ENCODE measurements around the gene DICER1.
"Not testable (repeated sequence)": the region's sequence is repeated elsewhere in the genome, so short reads cannot be mapped to it uniquely, and the experiment has no call there.

Gene DICER1

DNA sequence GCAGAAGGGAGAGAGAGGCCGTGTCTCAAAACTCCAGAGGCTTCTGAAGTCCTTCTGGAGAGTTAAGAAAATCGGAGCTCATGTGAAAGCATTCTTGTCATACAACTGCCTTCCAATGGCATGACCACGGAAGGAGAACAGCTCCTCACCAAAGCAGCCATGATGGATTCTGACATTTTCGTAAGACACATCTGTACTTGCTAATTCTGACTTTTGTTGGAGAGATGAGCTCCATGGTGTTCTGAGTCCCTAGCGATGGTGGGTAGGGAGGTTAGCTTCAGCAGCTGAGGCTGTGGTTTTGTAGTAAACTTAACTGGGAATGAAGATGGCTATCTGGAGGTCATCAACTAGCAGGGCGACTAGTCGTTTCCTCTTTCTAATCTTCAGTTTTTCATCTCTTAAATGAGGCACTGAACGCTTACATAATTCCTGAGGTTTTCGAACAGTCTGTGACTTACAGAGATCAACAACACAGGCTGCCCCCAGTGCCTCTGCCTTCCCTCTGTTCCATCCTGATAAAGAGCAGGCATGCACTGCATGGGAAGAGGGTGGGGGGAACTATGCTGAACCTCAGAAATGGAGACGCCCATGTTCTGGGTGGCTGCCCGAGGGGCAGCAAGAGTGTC lies 28.6 kb upstream of the DICER1 start:
- DNase-seq (ENCODE audit: low spot score) = no peak

DNA sequence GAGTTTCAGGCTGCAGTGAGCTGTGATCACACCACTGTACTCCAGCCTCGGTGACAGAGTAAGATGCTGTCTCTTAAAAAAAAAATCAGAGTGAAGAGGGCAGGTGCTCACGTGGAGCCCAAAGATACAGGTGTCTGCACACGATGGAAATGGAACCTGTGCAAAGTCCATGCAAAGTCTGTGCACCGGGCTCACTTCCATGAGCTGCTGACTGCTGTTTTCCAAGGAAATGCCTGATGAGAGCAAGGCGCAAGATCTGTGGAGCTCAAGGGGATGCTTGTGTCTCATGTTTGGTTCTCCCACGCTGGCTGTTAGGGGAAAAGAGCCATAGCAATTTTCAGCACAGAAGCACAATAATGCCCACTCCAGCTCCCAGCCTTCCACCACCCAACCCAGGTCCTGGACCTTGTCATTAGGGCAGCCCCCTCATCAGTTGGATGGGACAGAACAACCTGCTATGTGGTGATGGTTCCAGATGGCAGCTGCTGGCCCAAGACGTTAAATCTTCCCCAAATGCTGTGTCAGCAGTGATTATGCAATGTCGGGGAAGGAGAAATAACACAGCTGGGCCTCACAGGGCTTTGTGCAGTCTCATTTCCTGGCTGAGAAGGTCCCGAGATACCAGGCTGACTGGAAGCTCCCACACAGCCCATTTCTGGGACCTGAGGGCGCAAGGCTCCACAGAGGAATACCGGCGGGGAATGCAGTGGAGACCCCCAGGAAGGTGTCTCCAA lies 27.9 kb upstream of the DICER1 start:
- no peak for DNase-seq (ENCODE audit: low spot score)

GRCh38 chr14:95184413-95184790 lies 27.1 kb upstream of the DICER1 start:
- no peak for DNase-seq (ENCODE audit: low spot score)

DNA sequence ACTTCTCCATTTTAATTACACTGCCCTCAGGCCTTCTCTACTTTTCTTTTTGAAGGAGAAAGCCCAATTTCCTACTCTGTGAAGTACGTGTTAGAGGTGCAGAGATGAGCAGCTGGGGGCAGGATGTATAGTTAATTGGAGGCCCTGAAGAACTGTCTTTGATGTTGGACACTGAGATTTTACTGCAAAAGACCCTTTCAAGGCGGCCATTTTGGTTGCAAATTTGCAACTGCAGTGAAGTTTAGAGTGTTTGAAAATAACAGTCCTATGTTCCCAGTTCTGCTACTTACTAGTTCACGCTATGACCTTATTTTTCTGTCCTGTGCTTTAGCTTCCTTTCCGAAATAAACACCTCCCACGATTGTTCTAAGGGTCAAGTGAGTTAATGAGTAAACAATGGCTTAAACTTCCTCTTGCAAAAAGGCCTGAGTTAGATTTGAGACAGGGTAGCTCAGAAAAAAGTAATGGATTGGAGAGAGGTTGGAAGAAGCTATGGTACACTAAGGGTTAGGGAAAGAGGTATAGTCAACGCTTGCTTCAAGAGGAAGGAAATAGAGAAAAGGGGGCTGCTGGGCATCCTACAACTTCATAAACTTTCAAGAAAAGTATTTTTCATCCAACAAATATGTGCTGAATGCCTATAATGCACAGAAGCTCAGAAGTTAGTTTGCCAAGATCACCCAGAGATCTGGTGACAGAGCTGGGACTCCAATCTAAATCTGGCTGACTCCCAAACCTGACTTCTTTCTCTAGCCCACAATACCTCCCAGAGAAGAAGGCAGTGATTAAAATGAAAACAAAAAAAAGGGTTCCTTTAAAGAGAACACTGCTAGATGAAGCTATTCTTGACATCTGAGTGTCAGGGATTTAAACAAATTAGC lies 26.4 kb upstream of the DICER1 start:
- DNase-seq (ENCODE audit: low spot score) = no peak

DNA sequence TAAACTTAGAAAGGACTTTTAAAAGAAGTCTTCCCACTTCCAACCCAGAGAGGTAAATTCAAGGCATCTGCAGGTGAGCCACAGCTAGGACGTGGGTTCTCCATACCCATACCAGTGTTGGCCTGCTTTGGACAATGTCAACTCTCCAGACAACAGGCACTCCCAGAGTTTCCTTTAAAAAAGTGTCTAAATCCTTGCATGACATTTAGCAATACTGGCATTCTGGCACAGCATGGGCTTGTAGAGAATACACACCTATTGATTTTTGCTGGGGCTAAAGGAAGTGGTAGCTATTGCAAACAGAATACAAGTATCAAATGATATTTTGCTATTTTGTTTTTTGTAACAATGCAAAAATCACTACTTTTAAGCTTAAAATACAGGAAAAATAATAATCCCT lies 25.8 kb upstream of the DICER1 start:
- DNase-seq (ENCODE audit: low spot score) = no peak

- DNase-seq (ENCODE audit: low spot score) = no peak
Measured at GRCh38 chr14:95182379-95182778, 25.1 kb upstream of the DICER1 start.

- no peak for DNase-seq (ENCODE audit: low spot score)
Measured at GRCh38 chr14:95180966-95181741, 23.8 kb upstream of the DICER1 start.

GRCh38 chr14:95175670-95176069 lies 18.3 kb upstream of the DICER1 start:
- DNase-seq (ENCODE audit: low spot score) = not testable (repeated sequence)

DNA sequence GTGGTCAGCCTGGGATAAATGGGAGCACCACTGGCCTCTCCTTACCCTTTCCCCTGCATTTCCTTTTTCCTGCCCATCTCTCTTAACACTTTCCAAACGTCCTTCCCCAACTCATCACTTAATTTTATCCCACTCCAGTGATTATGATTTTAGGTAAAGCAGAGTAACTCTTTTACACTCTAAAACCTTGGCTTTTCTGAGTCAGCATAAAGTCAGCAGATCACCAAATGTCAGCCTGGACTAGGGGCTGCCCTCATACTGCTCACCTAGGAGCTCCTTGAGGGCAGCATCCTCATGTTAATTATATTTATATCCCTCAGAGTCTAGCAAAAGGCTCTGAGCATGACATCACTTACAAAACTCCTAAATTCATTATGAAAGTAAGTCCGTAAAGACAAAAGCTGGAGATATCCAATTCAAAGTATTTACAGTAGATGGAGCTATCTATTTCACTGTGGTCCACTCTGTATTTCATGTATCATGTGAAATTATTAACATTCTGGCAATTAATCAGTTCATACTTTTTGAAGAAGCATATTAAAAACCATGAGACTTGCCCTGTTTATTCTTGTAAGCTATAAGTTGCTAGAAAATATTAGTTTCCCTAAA lies 17.0 kb upstream of the DICER1 start:
- DNase-seq (ENCODE audit: low spot score) = no peak

DNA sequence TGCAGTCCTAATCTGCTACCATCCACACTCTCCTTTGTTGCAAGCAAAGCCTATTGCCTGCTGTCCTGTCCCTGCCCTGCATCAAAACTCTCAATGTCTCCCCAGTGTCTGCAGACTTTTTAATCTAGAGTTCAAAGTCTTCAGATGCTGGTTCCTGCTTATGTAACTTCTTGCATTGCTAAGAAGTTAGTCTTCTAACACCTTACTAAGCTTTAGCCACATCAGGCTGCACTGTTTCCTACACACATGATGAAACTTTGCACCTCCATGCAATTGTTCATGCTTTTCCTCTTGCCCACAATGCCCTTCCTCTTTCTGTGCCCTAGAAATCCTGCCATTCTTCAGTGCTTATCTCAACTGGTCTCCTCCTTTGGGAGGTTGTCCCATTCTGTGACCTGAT lies 16.2 kb upstream of the DICER1 start:
- DNase-seq (ENCODE audit: low spot score) = no peak

- DNase-seq (ENCODE audit: low spot score) = no peak
Measured at GRCh38 chr14:95167177-95167576, 9.8 kb upstream of the DICER1 start.

DNA sequence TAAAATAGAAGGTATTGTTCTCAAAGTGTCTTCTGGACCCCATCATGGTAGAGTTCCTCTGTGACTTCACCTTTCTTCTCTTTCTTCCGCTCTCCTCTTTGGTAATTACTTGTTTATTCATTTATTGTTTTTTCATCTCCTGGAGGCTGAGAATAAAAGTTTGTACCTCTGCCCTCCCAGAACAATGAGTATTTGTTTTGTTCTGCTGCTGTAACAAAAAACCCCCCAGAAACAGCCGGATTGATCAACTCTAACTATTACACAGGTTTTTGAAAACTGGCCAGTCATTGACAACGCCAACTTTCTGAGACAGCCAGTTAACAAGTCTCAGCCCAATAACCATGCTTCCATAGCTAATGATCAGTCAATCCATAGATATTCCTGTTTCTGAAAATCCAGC lies 8.2 kb upstream of the DICER1 start:
- DNase-seq (ENCODE audit: low spot score) = no peak

DNA sequence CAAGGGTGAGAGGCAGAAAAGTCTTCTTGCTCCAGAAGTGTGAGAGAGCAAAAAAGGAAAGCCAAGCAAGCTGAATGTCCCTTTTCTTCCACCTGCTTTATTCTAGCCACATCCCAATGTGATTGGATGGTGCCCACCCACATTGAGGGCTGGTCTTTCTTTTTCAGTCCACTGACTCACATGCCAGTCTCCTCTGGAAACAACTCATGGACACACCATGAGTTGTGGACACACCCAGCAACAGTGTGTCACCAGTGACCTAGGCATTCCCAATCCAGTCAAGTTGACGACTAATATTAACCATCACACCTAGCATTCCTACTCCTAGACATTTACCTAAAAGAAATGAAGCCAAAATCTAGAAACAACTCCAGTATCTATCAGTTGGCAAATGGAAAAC lies 7.2 kb upstream of the DICER1 start:
- no peak for DNase-seq (ENCODE audit: low spot score)

- no peak for DNase-seq (ENCODE audit: low spot score)
Measured at GRCh38 chr14:95163666-95164065, 6.3 kb upstream of the DICER1 start.

- no peak for DNase-seq (ENCODE audit: low spot score)
Measured at GRCh38 chr14:95163132-95163531, 5.8 kb upstream of the DICER1 start.

DNA sequence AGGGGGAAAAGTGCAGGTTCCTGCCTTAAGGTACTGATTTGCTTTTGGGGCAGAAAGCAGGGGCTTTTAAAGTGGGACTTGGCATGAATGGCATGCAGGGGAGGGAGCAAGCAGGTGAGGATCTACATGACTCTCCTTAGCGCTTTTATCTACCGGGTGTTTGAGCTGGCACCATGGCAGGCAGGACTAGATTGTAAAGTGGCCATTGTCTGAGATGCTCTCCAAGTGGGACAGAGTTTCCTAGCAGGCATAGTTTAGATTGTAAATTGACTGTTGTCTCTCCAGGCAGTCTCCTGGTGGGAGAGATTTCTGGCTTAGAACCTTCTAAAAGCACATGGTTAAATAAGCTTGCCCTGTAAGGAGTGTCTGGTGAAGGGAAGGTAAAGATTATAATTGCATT lies 5.3 kb upstream of the DICER1 start:
- no peak for DNase-seq (ENCODE audit: low spot score)

- DNase-seq (ENCODE audit: low spot score) = no peak
Measured at GRCh38 chr14:95157048-95157326, 342 bp downstream of the DICER1 start.

DNA sequence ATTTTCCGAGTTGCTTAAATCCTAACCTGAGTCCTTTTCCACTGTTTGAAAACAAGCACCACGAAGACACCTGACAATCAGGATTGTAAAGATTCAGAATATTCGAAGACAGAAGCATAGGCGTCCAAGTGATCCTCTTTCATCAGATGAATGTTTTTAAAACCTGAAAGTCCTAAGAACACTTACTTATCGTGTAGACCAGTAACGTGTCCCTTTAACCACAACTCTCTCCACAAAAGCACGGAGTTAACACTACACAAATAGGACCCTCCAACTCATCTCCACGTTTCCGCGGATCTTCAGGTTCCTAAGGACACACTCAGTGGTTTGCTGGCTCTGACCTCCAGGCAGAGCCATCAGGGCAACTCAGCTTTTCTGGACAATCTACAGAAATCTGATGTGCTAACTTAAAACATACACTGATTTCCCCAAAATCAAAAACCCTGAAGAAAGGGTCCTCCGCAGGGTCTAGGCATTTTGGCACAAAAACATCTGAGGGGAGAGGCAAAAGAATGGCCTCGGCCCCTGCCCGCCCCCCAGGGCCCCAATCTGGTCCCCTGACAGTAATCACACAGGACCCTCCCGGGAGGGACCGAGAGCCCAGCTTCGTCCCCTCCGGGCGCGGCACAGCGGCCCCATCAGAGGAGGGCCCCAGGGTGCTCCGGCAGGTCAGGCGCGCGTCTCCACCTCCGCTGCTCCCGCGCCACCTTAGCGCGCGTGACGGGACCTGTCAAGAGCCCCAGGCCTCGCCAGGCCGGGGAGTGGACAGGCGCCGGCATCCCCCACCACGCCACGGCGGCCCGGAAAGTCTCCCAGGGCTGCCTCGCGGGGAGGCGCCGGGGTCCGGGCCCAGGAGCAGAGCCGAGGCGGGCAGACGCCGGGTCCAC lies 925 bp downstream of the DICER1 start:
- peak; percentile 73 for DNase-seq (ENCODE audit: low spot score)

DNA sequence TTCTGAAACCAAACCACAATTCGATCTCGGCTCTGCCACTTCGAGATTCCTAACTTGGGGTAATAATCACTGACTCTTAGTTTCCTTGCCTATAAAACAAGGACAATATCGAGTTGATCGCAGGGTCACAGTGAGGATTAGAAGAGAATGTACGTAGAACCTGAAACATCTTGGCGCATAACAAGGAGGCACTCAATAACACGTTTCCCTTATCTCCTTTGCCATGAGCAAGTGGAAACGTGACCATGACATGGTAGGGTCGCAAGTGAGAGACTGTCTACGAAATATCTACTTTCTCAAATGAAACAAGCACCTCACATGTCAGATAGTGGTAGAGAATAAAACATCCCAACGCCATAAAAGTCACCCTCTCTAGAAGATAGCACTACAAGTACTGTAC lies 2.3 kb downstream of the DICER1 start:
- no peak for DNase-seq (ENCODE audit: low spot score)

- DNase-seq (ENCODE audit: low spot score) = no peak
Measured at GRCh38 chr14:95153866-95154265, 3.5 kb downstream of the DICER1 start.

DNA sequence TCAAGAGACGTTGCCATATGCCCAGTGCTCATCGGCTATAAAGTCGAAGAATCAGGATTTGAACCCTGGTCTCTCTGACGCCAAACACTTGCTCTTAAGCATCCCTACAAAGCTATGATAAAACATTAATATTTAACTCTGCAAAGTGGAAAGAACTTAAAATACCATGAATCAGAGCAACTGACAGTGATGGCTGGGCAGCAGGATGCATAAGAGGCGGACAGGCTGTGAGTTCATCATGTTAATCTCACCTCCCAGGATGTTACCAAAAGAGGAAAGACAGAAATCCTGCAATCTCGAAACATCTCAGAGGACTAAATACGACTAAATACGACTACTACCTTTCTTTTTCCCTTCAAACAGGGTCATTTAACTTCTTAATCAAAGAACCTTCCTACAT lies 5.8 kb downstream of the DICER1 start:
- no peak for DNase-seq (ENCODE audit: low spot score)
